OCI-LY7 (cell line): ENCODE measurements around the gene HDAC7.
"Not testable (repeated sequence)": the region's sequence is repeated elsewhere in the genome, so short reads cannot be mapped to it uniquely, and the experiment has no call there.

ENCODE experiments used
- EZH2phosphoT487 ChIP-seq: fragments of 200-600 bp; sonication (generic); IDR thresholded peaks from 2 replicates; pipeline ENCODE4 v1.6.1; 2018; ENCODE audit warnings: low read depth, borderline replicate concordance, mild to moderate bottlenecking, mixed run types, antibody characterized with exemption, low read length, moderate library complexity, mixed read lengths
- TF ChIP-seq, protein P1 (sequence below): fragments of 200-600 bp; sonication (generic); conservative IDR thresholded peaks from 2 replicates; pipeline ENCODE4 v1.5.1; 2014; ENCODE audit warnings: mild to moderate bottlenecking, antibody characterized with exemption, low read length, moderate library complexity, mixed read lengths

DNA sequence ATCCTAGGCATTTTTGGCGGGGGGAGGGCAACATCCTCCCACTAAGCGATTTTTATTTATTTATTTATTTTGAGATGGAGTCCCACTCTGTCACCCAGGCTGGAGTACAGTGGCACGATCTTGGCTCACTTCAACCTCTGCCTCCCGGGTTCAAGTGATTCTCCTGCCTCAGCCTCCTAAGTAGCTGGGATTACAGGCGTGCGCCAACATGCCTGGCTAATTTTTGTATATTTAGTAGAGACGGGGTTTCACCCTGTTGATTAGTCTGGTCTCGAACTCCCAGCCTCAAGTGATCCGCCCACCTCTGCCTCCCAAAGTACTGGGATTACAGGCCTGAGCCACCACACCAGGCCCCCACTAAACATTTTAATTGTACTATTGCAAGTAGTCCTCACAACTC lies 10.2 kb downstream of the HDAC7 start:
- TF ChIP-seq, protein P1, sequence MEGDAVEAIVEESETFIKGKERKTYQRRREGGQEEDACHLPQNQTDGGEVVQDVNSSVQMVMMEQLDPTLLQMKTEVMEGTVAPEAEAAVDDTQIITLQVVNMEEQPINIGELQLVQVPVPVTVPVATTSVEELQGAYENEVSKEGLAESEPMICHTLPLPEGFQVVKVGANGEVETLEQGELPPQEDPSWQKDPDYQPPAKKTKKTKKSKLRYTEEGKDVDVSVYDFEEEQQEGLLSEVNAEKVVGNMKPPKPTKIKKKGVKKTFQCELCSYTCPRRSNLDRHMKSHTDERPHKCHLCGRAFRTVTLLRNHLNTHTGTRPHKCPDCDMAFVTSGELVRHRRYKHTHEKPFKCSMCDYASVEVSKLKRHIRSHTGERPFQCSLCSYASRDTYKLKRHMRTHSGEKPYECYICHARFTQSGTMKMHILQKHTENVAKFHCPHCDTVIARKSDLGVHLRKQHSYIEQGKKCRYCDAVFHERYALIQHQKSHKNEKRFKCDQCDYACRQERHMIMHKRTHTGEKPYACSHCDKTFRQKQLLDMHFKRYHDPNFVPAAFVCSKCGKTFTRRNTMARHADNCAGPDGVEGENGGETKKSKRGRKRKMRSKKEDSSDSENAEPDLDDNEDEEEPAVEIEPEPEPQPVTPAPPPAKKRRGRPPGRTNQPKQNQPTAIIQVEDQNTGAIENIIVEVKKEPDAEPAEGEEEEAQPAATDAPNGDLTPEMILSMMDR = not testable (repeated sequence)
- not testable (repeated sequence) for TF ChIP-seq EZH2phosphoT487
